ENCODE measurements around the gene GRID1.

DNA sequence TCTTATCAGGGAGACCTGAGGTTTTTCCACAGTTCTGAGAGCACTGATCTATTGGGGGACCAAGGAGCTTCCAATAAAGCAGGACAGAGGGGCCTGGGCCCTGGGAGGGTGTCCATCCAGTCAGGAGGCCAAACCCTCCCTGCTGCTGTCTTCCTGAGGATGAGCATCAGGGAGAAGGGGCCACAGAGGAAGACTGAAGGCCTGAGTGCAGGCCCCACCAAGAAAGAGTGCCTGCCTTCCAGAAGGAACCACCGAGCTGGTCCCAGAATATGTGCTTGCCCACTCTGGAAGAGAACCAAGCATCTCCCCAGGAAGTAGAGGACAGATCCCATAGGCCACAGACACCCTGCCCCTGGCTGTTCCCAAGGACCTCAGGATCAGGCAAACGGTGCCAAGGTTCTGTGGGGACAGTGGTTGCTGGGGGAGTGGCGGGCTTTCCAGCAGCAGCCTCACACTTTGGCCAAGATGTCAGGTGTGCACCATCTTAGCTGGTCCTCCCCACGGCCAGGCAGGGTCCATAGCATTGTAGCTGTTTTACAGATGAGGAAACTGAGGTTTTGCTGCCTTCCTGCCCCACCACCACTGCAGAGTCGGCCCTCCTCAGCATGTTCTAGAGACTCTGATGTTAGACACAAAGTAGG is 199.4 kb downstream of the GRID1 start:
- TF ChIP-seq, protein P1, sequence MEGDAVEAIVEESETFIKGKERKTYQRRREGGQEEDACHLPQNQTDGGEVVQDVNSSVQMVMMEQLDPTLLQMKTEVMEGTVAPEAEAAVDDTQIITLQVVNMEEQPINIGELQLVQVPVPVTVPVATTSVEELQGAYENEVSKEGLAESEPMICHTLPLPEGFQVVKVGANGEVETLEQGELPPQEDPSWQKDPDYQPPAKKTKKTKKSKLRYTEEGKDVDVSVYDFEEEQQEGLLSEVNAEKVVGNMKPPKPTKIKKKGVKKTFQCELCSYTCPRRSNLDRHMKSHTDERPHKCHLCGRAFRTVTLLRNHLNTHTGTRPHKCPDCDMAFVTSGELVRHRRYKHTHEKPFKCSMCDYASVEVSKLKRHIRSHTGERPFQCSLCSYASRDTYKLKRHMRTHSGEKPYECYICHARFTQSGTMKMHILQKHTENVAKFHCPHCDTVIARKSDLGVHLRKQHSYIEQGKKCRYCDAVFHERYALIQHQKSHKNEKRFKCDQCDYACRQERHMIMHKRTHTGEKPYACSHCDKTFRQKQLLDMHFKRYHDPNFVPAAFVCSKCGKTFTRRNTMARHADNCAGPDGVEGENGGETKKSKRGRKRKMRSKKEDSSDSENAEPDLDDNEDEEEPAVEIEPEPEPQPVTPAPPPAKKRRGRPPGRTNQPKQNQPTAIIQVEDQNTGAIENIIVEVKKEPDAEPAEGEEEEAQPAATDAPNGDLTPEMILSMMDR (IDR thresholded peaks at IDR 0.05): no peak
- no peak for TF ChIP-seq POLR2A (IDR thresholded peaks at IDR 0.05)

Measured in esophagus squamous epithelium (tissue), 4 donors.